ENCODE data around the gene AGAP1.

AGAP1 gene

DNA sequence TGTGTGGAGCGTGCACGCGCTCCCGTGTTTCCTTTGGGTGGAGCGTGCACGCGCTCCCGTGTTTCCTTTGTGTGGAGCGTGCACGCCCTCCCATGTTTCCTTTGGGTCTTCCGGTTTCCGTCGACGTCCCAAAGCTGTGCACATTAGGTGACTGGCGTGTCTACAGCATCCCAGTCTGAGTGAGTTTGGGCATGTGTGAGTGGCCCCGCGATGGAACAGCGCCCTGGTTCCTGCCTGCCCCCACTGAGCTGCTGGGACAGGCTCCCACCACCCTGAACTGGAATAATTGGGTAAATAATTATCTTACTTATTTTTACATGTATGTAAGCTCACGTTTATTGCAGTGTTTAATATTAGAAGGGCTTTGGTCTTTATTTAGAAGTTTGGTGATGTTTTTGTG lies 104.2 kb downstream of the AGAP1 start:
- H3K79me2 ChIP-seq (ENCODE audit: control insufficient read depth, low read length): no peaks in the 10 kb centered on the region
- H4K20me1 ChIP-seq (ENCODE audit: control insufficient read depth, insufficient read depth, low read depth, low read length): no peaks in the 10 kb centered on the region
- H3K4me3 ChIP-seq (ENCODE audit: low read length): no peak overlapping the region
- H3K9me2 ChIP-seq (replicated peaks; ENCODE audit: control insufficient read depth, low read length): no peaks in the 10 kb centered on the region
- no peaks in the 10 kb centered on the region for H3F3A ChIP-seq (ENCODE audit: control insufficient read depth, insufficient read depth)
- TF ChIP-seq EZH2phosphoT487 (IDR thresholded peaks at IDR 0.05; ENCODE audit: borderline replicate concordance, low read length) (no peak), CTCF (IDR thresholded peaks at IDR 0.05; ENCODE audit: low read depth, low read length, poor library complexity, severe bottlenecking) (no peak)
- no peaks in the 10 kb centered on the region for H3K27me3 ChIP-seq (ENCODE audit: control insufficient read depth, low read length)
- H3K36me3 ChIP-seq (ENCODE audit: control insufficient read depth, low read length): no peaks in the 10 kb centered on the region
- H3K27ac ChIP-seq (ENCODE audit: low read depth, low read length): no peak overlapping the region
- H3K4me1 ChIP-seq (ENCODE audit: control insufficient read depth, low read length): no peaks in the 10 kb centered on the region
- H3K9me3 ChIP-seq (ENCODE audit: control insufficient read depth, insufficient read depth, low read length): no peaks in the 10 kb centered on the region
- no peak overlapping the region for H3K4me2 ChIP-seq (ENCODE audit: low read length)

- Histone ChIP-seq H3K79me2 (ENCODE audit: control insufficient read depth, low read length) (no peaks in the 10 kb centered on the region), H4K20me1 (ENCODE audit: control insufficient read depth, insufficient read depth, low read depth, low read length) (no peaks in the 10 kb centered on the region), H3K4me1 (ENCODE audit: control insufficient read depth, low read length) (no peaks in the 10 kb centered on the region), H3K27ac (ENCODE audit: low read depth, low read length) (no peak overlapping the region), H3K9me3 (ENCODE audit: control insufficient read depth, insufficient read depth, low read length) (no peaks in the 10 kb centered on the region), H3K36me3 (ENCODE audit: control insufficient read depth, low read length) (no peaks in the 10 kb centered on the region), H3K27me3 (ENCODE audit: control insufficient read depth, low read length) (no peaks in the 10 kb centered on the region), H3K4me3 (ENCODE audit: low read length) (no peak overlapping the region), H3K9me2 (replicated peaks; ENCODE audit: control insufficient read depth, low read length) (no peaks in the 10 kb centered on the region), H3K4me2 (ENCODE audit: low read length) (no peak overlapping the region), H3F3A (ENCODE audit: control insufficient read depth, insufficient read depth) (no peaks in the 10 kb centered on the region)
- TF ChIP-seq EZH2phosphoT487 (IDR thresholded peaks at IDR 0.05; ENCODE audit: borderline replicate concordance, low read length) (no peak), CTCF (IDR thresholded peaks at IDR 0.05; ENCODE audit: low read depth, low read length, poor library complexity, severe bottlenecking) (no peak)
Observed at GRCh38 chr2:235598532-235599531, 105.0 kb downstream of the AGAP1 start.

- no peaks in the 10 kb centered on the region for H3K36me3 ChIP-seq (ENCODE audit: control insufficient read depth, low read length)
- no peaks in the 10 kb centered on the region for H3K79me2 ChIP-seq (ENCODE audit: control insufficient read depth, low read length)
Observed at GRCh38 chr2:235599596-235600338, 105.9 kb downstream of the AGAP1 start.

More at GRCh38 chr2:235599596-235600338, 105.9 kb downstream of the AGAP1 start:
- TF ChIP-seq CTCF (IDR thresholded peaks at IDR 0.05; ENCODE audit: low read depth, low read length, poor library complexity, severe bottlenecking) (no peak), EZH2phosphoT487 (IDR thresholded peaks at IDR 0.05; ENCODE audit: borderline replicate concordance, low read length) (no peak)
- Histone ChIP-seq H3K27ac (ENCODE audit: low read depth, low read length) (no peak overlapping the region), H3K4me3 (ENCODE audit: low read length) (no peak overlapping the region), H3F3A (ENCODE audit: control insufficient read depth, insufficient read depth) (no peaks in the 10 kb centered on the region), H3K9me3 (ENCODE audit: control insufficient read depth, insufficient read depth, low read length) (no peaks in the 10 kb centered on the region), H3K4me1 (ENCODE audit: control insufficient read depth, low read length) (no peaks in the 10 kb centered on the region), H3K9me2 (replicated peaks; ENCODE audit: control insufficient read depth, low read length) (no peaks in the 10 kb centered on the region), H4K20me1 (ENCODE audit: control insufficient read depth, insufficient read depth, low read depth, low read length) (no peaks in the 10 kb centered on the region), H3K27me3 (ENCODE audit: control insufficient read depth, low read length) (no peaks in the 10 kb centered on the region), H3K4me2 (ENCODE audit: low read length) (no peak overlapping the region)

All from DOHH2 (cell line).